ENCODE measurements around the gene ATL3.
"Not testable (repeated sequence)": the region's sequence is repeated elsewhere in the genome, so short reads cannot be mapped to it uniquely, and the experiment has no call there.

Gene ATL3

GRCh38 chr11:63621071-63621470, 50.1 kb downstream of the ATL3 start:
- no peak for DNase-seq (ENCODE audit: low spot score)

DNA sequence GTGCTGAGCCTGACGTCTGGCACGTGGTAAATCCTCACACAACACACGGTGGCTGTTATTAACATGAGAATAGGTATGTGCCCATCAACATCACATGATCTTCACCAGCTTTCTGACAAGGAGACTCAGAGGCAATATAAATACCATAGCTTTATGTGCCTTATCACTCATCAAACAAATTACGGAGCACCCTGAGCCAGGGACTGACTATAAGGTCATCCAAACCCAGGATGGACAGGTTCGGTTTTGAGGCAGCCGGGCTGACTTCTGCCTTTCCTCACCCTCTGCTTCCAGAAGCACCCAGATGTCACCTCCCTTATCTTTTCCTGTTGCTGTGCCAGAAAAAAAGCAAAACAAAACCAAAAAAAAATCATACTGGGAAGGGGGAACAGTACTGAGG, 51.2 kb downstream of the ATL3 start:
- DNase-seq (ENCODE audit: low spot score): no peak

DNA sequence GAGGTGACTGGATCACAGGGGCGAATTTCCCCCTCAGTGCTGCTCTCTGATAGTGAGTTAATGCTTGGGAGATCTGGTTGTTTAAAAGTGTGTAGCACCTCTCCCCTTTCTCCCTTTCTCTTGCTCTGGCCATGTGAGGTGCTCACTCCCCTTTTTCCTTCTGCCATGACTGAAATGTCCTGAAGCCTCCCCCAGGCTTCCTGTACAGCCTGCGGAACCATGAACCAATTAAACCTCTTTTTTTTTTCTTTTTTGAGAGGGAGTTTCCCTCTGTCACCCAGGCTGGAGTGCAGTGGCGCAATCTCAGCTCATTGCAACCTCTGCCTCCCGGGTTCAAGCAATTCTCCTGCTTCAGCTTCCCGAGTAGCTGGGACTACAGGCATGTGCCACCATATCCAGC, 53.5 kb downstream of the ATL3 start:
- not testable (repeated sequence) for DNase-seq (ENCODE audit: low spot score)

DNA sequence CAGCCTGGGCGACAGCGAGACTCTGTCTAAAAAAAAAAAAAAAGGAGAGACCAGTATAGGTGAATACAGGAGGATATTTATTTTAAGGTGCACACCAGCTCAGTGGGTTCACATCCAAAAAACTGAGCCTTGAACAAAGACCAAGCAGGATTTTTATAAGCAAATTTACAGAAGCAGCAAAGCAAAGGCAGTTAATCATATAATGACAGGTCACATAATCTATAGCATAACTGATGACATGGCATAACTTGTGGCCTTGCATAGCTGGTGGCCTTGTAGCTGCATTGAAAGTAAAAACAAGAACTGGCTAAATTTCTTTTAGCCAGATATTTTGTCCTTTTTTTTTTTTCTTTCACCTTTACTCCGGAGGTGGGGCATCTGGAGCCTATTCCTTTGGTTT, 54.2 kb downstream of the ATL3 start:
- no peak for DNase-seq (ENCODE audit: low spot score)

GRCh38 chr11:63614136-63614671, 57.0 kb downstream of the ATL3 start, which contains the start of gene PLAAT3:
PLAAT3 (minus strand) TSS chr11:63614433; CDS start chr11:63614014, 419 bp downstream.
- peak; percentile 37 for DNase-seq (ENCODE audit: low spot score)

DNA sequence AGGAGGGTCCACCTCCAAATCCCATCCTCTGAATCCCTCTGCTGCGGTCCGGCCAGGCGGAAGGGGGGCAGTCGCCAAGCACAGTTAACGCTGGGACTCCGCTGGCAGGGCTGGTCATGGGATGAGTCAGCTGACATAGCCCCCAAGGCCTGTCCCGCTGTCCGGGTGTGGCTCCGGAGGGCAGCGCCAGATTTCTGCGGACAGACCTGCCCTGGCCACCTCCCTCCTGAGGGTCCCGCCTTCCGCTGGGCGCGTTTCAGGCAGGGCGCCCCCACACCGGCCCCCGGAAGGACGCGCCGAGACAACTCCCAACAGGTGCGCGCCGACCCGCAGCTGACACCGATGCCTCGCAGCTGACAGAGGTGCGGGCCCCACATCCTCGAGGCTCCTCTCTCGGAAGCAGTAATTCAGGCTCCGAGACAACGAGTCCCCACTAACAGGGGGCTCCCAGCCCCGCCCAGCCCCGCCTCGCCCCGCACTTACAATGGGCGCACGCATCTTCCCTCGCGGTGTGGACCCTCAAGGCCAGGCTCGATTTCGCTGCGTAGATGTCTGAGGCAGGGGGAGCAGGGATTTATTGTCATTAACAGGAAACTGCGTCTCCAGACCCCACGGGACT, 57.5 kb downstream of the ATL3 start:
- DNase-seq (ENCODE audit: low spot score): peak; percentile 22

DNA sequence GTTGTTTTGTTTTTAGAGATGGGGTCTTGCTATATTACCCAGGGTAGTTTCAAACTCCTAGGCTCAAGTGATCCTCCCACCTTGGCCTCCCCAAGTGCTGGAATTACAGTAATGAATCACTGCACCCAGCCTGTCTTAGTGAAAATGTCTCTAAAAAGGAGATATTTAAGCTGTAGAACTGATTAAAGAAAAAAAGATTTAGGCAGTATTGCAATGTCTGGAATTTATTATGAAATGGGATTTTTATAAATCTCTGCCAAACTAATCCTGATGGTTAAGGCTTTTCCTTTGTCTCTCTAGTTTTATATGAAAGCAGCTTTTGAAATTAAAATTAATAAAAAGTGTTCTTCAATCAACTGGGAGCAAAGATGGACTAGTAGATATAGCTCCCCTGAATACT, 59.0 kb downstream of the ATL3 start:
- no peak for DNase-seq (ENCODE audit: low spot score)

DNA sequence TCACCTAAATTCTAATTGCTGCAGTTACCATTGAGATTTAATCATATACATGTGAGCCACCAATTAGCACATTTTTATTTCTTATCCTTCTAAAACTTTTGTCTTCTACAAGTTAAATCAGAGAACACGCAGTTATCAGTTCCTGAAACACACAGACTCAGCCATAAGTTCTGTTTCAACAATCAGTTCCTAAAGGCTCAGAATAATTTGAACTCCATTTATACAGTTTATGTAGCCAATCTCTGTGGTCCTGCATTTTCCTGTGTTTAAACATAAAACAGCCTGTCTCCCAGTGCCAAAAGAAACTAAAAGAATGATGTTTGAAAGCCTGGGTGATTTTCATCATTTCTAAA, 59.8 kb downstream of the ATL3 start:
- no peak for DNase-seq (ENCODE audit: low spot score)

GRCh38 chr11:63610604-63611394, 60.4 kb downstream of the ATL3 start:
- no peak for DNase-seq (ENCODE audit: low spot score)

DNA sequence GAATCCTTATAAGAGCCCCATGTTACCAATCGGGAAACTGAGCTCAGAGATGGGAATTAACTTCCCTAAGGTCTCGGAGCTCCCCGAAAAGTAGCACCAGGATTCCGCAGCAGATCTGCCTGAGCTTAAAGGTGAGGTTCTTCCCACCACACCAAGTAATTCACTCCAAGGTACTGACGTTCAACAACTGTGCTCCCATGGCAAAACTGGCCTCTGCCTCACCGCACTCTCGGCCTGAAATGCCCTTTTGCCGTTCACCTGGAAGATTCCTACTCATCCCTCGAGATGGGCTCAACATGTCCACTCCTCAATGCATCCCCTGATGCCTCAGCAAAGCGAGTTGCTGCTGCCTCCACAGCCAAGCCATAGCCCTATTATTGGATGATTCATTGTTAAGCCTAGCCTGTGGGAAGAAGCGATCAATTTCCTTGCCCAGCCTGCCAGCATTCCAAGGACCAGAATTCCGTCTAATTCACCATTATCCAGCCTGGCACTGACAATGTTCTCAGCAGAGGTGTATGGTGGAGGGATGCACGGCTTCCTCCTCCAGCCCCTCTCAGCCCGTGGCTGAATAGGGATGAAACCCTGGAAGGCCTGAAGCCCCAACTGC, 61.1 kb downstream of the ATL3 start:
- no peak for DNase-seq (ENCODE audit: low spot score)

DNA sequence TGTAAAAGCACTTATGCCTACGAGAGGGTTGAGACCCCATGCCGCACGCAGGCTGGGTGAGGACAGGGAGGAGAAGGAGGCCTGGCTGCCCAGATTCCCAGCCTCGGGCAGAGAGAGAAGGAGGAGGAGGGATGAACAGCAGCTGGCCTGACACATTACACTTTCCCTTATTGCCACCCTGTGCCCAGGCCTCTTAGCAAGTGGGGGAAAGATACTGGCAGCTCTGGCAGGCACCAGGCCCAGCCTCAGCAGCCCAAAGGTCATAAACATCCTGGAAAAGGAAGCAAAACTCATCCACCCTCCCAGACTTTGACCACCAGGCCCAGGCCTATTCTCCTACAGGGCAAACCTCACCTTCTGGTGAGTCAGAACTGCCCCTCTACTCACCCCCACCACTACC, 61.6 kb downstream of the ATL3 start:
- no peak for DNase-seq (ENCODE audit: low spot score)

DNA sequence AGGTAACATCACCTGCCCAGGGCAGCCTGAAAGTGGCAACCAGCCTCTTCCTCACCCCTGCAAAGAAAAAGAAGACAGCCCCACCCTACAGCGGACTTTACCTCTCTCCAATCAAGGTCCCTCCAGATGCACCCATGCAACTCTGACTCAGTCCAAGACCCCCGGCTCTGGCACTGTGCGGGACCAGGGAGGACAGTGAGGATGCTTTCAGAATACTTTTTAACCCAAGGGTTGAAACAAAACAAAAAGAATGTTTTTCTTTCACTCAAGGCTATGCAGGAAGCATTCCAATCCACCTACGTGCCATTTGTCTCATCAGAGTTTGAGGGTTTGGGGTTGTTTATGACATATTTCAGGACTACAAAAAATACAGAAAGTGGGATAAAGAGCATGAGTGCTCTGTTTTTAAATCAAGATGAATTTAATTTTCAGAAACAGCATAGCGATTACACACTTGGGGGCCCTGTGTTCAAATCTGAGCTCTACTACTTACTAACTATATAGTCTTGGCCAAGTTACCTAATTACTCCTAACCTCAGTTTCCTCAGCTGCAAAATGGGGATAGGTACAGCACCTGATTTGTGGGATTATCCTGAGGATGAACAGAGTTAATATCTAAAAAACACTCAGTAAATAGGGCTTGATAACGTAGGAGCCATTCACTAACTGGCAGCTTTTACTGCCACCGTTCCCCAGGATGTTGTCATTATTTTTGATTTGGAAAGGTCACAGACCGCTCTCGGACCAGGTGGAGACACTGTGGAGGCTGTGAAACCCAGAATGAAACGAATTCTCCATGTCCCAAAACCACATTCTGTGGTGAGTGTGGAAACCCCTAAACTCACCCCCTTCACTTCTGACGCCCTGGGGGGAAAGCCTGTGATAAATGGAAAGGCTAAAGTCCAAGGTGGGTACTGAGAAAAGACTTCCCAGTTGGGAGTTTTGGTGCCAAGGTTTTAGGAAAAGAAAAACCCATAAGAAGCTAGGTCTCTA, 62.5 kb downstream of the ATL3 start:
- no peak for DNase-seq (ENCODE audit: low spot score)

GRCh38 chr11:63603180-63603518, 68.0 kb downstream of the ATL3 start:
- DNase-seq (ENCODE audit: low spot score): no peak

- DNase-seq (ENCODE audit: low spot score): not testable (repeated sequence)
These were observed 68.6 kb downstream of the ATL3 start for GRCh38 chr11:63602290-63603179.

DNA sequence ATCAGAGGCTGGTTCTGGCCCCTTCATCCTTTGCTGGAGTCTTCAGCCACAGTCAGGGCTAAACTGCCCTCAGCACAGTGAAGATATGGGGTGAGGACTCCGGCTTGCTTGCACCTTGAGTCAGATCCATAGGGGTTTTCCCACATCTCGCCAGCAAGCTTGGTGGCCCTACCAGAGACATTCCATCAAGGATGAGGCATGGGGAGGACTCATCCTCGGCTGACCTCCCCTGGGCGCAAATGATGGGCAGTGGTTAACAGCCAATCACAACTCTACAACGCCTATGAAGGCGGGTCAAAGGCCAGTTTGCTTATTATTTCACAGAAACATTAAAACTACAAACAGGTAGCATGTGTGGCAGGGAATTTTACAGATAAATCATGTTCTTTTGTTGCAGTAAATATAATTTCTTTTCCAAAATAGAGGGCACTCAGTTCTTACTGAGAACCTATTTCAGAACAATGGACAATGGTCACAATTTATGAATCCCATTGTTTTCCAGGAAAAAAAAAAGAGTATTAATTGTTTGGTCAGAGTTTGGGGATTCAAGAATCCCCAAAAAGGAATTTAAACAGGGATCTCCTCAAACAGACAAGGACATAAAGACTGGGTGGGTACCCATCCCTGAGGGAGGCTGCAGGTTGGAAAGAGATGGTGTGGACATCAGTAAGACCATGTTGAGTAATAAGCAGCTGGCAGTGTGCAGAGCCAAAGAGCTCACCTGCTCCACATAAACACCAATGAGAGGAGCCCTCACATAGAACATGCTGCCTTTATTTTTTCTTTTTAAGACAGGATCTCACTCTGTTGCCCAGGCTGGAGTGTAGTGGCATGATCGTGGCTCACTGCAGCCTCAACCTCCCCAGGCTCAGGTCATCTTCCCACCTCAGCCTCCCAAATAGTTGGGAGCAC, 71.7 kb downstream of the ATL3 start:
- DNase-seq (ENCODE audit: low spot score): no peak

DNA sequence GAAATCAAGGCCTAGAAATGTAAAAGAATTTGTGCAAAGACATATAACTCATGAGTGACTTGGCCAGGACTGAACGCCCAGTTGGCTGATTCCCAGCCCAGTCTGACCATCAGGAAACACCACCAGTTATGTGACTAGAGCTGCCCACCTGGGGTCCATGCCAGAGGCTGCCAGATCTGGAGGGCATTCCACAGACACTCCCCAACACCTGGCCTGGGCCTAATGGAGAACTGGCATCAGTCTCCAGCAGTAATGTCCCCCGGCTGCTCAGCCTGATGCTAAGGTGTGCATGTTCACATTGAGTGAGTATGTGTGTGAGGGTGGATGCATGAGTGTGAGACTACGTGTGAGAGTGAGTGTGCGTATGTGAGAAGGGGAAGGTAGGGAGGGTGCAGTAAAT, 72.6 kb downstream of the ATL3 start:
- no peak for DNase-seq (ENCODE audit: low spot score)

GRCh38 chr11:63595296-63595695, 75.9 kb downstream of the ATL3 start:
- no peak for DNase-seq (ENCODE audit: low spot score)

DNA sequence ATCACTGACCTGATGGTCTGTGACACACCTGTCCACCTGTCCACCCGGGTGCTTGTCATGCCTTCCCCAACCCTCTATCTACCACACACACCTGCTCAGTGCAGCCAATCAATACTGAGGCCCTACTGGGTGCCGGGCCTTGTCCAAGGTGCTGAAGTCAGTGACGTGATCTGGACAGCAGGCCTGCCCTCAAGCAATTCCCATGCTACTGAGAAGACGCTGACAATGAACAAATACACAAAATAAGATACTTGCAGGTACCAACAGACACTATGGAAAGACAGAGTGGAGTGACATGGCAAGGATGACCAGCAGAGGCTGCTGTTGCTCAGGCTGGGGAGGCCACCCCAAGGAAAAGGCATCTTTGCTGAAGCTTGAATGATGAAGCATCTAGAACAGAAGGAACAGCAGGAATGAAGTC, 78.2 kb downstream of the ATL3 start:
- DNase-seq (ENCODE audit: low spot score): peak; percentile 22

DNA sequence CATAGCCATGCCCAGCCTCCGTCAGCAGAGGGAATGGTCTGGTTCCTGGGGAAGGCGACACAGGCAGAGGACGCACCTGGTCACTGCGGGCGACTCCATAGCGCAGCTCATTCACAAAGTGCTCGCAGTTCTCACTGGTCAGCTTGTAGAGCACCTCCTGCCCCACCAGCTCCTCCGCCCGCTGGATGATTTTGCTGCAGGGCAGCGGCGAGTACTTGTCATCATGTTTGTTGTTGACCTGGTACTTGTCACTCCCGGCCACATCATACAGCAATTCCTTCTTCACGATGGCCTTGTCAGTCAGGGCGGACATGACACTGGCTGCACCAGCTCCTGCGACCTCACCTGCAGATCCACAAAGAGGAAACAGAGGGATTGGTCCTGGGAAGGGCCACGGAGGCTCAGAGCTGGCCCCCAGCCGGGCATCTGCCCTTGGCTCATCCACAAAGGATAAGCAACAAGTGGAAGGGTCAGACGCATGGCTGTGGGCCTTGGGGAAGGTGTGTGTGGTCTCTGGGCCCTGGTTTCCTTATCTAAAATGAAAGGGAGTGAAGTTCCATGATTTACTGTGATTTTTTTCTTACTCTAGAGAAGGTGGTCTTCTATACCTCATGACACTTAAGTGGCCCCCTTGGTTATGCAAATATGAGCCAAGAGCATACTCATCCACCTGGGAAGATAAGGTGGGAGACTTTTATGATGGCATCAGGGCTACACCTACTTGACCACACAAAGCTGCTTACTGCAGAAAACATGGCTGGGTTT, 81.0 kb downstream of the ATL3 start:
- DNase-seq (ENCODE audit: low spot score): no peak
